GM12891 (cell line): Measurements from ENCODE around the gene RALGPS1.

Experiments used
- DNase-seq: peaks from one replicate; pipeline ENCODE4 v3.0.0; 2011; ENCODE audit warnings: low spot score; ENCODE audit not compliant: insufficient read length
- FAIRE-seq: peaks from 2 replicates; lab custom pipeline; 2011; peaks lifted over from hg19 to GRCh38; lab: Jason Lieb, UNC
- PAX5 ChIP-seq: IDR thresholded peaks from 2 replicates; pipeline ENCODE4 v1.6.1; 2011; ENCODE audit warnings: low read length, moderate library complexity, mild to moderate bottlenecking; ENCODE audit not compliant: insufficient read depth, severe bottlenecking
- POLR2A ChIP-seq: IDR thresholded peaks from 2 replicates; pipeline ENCODE4 v1.6.1; 2011; ENCODE audit warnings: low read depth, low read length, control low read depth
- POLR2AphosphoS5 ChIP-seq: IDR thresholded peaks from 2 replicates; pipeline ENCODE4 v1.6.1; 2011; ENCODE audit warnings: low read depth, low read length, control low read depth
- POU2F2 ChIP-seq: IDR thresholded peaks from 2 replicates; pipeline ENCODE4 v1.6.1; 2011; ENCODE audit warnings: low read depth, mild to moderate bottlenecking, control low read depth, low read length, moderate library complexity
- SPI1 ChIP-seq: IDR thresholded peaks from 2 replicates; pipeline ENCODE4 v1.6.1; 2011; ENCODE audit warnings: low read depth, low read length, control low read depth
- TAF1 ChIP-seq: IDR thresholded peaks from 2 replicates; pipeline ENCODE4 v1.6.1; 2011; ENCODE audit warnings: low read depth, low read length, control low read depth

Gene RALGPS1

DNA sequence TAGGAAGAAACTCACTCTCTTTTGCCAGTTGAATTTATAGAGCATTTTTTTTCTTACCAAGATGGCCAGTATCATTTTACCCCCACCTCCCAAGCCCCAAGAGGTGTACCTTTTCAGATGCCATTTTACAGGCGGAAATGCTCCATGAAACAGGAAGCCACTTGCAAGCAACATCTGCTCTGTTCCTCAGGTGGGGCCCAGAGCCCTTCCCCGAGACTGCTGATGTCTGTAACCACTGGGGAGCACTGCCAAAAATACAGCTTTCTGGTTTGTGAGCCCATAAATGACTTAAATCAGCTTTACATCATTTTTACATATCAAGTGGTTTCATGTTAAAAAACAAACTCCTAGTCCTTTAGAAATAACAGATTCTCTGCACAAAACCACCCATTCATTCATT lies 307.1 kb downstream of the RALGPS1 start:
- TF ChIP-seq SPI1 (peak; percentile 42), TAF1 (no peak)
- FAIRE-seq (peak; percentile 57), DNase-seq (no peak)

DNA sequence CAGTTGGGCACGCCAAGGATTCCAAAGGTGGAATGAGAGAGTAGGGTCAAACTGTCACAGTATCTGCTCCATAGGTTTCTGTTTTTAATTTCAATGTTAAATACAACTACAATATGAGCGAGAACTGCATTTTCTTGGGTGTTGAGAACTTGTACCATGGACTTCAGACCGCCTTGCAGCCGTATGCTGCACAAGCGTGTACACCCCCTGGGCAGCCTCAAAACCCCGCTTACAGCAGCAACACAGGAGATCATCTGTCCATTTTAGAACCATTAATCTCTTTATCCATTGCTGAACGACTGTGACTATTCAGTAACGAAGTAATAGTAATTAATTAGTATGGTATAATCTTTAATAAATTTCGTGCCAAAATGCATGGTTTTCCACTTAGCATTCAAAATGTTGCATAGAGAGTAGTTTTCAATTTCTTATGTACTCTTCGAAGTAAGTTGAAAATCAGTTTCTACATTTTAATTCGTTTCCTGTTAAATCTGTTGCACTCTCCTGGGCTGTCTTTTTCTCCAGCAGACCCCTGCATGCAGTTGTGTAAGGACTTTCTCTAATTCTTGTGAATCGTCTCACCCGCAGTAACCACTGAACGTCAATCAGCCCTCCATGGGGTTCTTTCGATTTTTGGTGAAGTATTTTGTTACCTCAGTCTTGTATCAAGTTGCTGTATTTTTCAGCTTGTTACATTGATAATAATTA lies 308.0 kb downstream of the RALGPS1 start:
- TF ChIP-seq POLR2AphosphoS5: no peak
- TF ChIP-seq PAX5: no peak
- TF ChIP-seq SPI1: no peak
- no peak for TF ChIP-seq POLR2A
- TF ChIP-seq POU2F2: no peak
- no peak for TF ChIP-seq TAF1
- FAIRE-seq: no peak
- no peak for DNase-seq

DNA sequence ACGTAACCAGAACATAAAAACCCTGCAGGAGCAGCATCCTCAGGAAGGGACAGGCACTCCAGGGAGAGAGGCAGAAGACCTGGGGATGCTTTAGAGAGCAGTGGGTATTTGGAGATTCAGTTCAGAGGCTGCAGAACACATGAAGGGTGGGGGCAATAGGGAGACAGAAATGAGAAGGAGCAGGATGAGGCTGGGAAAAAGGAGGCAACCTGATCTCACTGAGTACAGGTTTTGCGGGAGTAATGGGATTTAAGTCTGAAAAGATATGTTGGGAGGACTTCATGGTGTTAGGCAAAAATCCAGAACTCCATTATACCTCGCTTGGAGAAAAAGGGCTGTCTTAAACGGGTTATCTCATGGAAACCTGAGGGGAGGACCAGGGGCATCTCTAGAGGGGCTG lies 308.7 kb downstream of the RALGPS1 start:
- TF ChIP-seq POLR2AphosphoS5 (no peak), POLR2A (no peak), TAF1 (no peak), PAX5 (no peak), SPI1 (no peak), POU2F2 (no peak)
- DNase-seq (no peak), FAIRE-seq (no peak)

DNA sequence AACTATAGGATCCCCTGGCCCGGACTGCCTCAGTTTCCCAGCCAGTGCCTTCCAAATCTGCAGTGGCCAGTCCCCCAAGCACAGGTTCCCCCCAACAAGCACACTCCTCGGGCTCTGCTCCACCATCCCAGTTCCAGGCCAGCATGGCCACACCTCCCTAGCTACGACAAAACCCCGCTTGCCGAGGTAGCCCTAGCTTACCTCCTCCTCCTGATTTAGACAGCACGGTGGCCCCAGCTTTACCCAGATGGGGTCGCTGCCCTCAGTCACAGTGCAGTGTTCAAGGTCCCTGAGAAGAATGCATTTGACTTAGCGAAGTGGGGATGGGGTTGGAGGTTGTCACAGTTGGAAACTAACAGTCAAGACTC lies 309.2 kb downstream of the RALGPS1 start:
- TF ChIP-seq POLR2A (no peak), SPI1 (no peak), PAX5 (no peak), TAF1 (no peak)
- no peak for DNase-seq
- no peak for FAIRE-seq

DNA sequence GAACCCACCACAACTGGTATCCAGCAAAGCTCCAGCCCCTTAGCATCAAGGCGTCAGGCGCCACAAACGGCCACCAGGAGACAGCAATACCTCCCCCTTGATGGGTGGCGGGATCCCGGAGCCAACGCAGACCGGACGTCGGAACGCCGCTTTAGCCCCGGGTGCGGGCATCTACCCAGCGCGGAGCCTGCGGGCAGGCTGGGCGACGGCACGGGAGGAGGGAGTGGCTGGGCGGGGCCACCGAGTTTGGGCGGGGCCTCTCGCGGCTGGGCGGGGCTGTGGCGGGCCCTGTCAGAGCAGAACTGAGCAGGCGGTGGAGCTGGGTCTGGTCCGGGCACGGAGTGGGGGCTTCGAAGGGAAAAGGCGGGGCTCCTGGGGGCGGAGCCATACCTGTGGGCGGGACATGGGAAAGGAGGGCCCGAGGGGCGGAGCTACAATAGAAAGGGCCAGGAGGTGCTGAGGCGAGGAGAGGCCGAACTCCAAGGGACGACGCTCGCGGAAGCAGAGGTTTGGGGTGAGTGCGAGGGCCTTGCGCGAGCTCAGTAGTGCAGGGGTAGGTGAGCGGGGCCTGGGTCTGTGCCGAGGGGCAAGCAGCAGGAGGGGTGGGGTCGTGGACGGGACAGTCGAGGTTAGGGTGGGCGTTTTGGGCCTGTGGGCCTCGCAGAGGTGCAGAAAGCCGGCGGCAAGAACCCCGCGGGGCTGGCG lies 309.7 kb downstream of the RALGPS1 start:
- FAIRE-seq: peak; percentile 85
- DNase-seq: peak; percentile 94
- TF ChIP-seq POU2F2 (no peak), SPI1 (no peak), POLR2A (no peak), PAX5 (no peak), TAF1 (no peak)

DNA sequence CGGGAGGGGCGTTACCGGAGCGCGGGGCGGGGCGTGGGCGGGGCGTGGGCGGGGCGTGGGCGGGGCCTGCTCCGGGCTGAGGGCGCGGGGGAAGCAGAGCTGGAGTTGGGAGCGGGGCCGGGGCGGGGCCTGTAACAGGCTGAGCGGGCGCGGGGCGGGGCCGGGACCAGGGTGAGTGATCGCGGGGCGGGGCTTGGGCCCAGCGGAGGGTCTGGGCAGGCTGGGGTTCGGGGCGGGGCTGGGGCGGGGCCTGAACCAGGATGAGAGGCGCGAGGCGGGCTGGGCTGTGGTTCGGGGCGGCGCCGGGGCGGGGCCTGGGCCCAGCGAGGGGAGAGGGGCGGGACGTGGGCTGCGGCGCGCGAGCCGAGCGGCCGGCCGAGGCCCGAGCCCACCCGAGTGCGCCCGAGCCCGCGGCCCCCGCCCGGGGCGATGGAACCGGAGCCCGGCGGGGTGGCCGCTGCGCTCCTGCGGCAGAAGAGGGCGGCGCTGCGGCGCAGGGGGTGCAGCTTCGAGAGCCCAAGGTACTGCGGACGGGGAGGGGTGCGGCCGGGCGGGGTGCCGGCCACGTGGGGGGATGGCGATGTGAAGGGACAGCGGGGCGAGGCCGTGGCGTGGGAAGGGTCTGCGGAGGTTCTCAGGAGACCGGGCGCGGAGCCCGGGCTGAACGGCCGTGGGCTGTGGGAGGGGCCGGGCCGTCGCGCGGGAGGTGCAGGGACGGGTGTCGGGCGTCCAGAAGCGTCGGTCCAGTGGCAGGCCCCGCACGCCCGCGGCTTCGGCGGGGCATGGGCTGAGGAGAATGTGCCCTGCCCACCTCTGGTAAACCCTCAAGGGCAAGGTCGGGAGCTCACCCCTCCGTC lies 310.5 kb downstream of the RALGPS1 start:
- FAIRE-seq (peak; percentile 80), DNase-seq (peak; percentile 96)
- no peak for TF ChIP-seq TAF1
- no peak for TF ChIP-seq POU2F2
- TF ChIP-seq PAX5: no peak
- TF ChIP-seq SPI1: no peak
- no peak for TF ChIP-seq POLR2AphosphoS5
- no peak for TF ChIP-seq POLR2A

DNA sequence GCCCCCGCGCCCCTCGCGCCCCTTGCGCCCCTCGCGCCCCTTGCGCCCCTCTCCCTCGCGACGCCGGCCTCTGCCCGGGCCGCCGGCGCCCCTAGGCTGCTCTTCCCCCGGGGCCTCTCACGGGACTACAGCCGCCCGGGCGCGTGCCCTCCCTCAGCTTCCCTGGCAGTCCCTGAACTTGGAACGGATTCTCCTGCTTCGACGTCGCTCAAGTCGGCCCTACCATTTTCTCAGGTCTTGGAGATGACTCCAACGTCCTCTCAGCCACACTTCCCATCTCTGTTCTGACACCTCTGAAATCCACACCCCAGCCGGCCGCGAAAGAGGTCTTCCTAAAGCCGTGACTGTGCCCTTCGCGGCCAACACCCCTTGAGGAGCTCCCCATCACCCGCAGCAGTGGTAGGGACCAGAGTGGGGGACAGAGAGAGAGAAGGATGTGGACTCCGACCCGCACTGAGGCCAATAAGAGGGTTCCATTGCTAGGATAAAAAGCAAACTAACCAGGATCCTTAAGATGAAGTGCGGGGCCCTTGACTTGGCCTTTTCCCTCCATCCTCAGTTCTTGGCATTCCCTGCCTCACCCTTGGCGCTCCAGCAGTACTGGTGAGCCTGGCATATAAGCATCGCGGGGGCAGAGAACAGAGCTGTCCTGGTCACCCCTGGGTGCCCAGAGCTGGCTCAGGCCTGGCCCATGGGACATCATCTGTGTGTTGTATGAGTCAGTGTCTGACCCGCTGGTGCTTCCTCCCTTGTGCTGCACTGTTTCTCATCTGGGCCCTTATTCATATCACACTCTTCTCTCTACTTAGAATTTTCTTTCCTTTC lies 311.4 kb downstream of the RALGPS1 start:
- FAIRE-seq: no peak
- DNase-seq: no peak
- no peak for TF ChIP-seq PAX5
- no peak for TF ChIP-seq SPI1
- TF ChIP-seq POLR2A: no peak
- TF ChIP-seq TAF1: no peak
- TF ChIP-seq POU2F2: no peak
- no peak for TF ChIP-seq POLR2AphosphoS5

DNA sequence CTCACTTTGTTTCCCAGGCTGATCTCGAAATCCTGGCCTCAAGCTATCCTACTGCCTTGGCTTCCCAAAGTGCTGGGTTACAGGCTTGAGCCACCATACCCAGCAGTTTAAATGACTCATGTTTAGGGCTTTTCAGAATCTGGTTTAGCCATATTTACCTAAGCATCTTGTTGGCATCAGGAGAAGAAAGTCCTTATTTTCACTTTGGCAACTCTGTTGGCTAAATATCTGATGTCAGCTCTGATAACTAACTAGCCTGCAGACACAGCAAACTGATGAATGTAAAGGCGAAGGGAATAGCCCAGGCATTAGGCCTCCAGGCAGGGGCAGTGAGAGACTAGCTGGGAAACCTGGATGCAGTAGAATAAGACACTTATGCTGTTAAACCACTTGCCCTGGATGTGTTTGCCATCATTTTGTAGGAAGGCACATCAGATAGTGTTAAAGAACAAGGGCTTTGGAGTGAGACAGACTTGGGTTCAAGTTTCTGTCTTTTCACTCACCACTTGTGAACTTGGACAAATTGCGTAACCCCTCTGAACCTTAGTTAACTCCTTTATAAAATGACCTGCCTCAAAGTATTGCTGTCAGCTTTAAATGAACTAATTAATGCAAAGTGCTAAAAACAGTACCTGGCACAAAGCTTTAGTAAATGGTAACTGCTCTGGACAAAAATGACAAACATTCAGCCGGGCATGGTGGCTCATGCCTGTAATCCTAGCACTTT lies 315.3 kb downstream of the RALGPS1 start:
- no peak for FAIRE-seq
- TF ChIP-seq POLR2AphosphoS5 (no peak), PAX5 (no peak), POU2F2 (no peak), POLR2A (no peak), TAF1 (no peak), SPI1 (no peak)
- DNase-seq: no peak

DNA sequence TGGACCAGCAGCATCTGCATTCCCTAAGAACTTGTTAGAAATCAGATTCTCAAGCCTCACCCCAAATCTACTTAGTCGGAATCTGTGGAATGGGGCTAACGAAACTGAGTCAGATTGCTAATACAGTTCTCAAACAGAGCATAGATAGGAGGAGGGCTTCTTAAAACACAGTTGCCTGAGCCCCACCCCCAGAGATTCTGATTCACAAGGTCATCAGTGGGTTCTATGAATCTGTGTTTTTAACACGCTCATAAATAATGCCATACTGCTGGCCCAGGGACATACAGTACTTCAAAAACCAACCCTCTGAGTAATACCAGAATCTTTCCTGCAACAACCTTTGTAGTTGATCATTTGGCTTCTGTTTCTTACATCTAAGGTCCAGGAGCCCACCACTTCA lies 317.1 kb downstream of the RALGPS1 start:
- FAIRE-seq (no peak), DNase-seq (no peak)
- TF ChIP-seq TAF1: no peak
- no peak for TF ChIP-seq POU2F2
- no peak for TF ChIP-seq SPI1
- TF ChIP-seq POLR2A: no peak
- no peak for TF ChIP-seq POLR2AphosphoS5
- TF ChIP-seq PAX5: no peak
